GM18519 (cell line): ENCODE measurements around the gene MAP3K20.
"Not testable (repeated sequence)": the region's sequence is repeated elsewhere in the genome, so short reads cannot be mapped to it uniquely, and the experiment has no call there.

Experiments used
- ATAC-seq: cut with Tn5 transposase; IDR thresholded peaks from one replicate; pipeline ENCODE4 v1.9.1; 2021; ENCODE audit warnings: mild to moderate bottlenecking, moderate library complexity; ENCODE audit not compliant: unreplicated experiment, low FRiP score

MAP3K20 gene

DNA sequence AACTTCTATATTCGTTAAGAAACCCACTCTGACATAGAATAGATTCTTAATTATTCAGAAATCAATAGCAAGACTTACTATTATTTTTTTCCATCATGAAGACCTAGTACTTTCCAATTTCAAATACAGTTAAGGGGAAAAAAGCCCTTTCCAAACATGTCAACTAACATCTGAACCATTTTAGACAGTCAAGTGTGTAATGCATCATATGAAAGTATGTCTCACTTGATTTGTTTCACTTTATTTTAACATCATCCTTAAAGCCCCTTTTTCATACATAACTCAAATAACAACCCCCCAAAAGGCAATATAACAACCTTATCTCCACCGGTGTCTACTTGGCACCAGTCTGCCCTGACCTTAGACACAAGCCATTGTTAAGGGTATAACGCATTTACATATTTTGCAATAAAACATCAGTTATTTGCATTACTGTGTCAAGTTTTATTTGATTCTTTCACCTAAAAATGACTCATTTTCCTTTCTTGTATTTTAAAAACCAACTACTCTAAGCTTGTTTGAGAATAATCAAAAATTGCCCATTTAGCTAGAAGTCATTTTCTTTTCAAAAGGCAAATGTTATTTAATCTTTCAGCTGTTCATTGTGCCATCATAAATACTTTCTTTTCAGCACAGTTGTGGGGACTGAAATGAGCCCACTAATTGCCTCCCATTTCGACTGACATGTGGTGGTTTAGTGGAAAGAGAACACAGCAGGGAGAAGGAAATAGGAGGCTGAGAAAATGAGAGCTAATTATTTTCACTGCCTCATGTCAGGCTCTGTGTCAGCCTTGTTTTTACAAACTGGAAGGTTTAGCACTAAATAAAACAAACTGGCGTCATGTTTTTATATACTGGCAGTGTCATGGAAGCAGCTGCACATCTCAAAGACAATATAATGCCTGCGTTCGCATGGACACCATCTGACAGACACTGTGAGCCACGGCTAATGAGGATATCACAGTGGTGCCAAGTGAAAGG lies 174.3 kb downstream of the MAP3K20 start:
- no peak for ATAC-seq

DNA sequence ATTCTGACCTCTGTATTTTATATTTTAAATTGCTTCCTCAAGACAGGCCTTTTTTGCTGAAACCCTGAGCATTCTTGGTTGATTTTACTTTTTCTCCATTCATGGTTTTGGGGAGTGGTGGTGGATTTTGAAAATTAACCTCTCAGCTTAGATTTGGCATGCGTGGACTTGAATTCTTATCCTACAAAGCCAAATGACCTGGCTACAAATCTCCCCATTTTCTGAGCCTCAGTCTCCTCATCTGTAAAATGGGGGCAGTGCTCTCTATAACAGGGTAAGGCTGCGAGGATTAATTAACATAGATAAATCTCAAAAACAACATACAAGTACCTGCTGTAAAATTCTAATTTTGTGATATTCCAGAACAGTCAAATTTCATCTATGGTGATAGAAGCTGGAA lies 175.6 kb downstream of the MAP3K20 start:
- ATAC-seq = no peak

DNA sequence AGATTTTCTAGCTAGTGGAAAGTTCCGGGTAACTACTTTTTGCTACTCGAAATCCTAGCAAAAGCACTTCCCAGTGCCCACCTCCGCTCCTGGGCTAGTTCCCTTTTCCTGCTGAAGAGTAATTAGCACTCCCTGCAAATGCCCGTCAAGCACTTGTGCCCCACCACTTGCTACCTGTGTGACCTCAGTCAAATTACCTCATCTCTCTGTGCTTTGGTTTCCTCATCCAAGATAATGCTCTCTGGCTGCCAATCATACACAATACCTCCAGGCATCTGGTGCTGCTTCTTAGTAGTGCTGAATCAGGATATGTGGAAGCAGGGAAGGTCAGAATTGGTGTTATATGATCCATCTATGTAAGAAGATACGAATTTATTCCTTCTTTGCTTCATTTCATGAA lies 176.9 kb downstream of the MAP3K20 start:
- no peak for ATAC-seq

GRCh38 chr2:173254659-173255058 lies 179.0 kb downstream of the MAP3K20 start:
- no peak for ATAC-seq

DNA sequence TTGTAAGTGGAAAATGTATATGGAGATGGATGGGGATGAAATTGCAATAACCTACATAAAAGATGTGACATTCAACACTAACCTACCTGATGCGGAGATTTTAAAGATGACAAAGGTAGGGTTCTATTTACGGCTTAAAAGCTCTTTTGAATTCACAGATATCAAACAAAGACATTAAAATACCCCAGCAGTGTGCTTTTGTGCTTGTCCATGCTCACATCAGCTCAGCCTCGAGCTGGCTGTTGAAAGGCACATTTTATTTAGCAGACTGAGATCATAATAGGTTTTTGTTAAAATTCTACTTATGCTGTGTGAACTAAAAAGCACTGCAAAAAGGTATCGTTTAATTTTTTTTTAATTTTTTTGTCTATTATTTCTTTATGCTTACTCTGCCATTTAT lies 183.1 kb downstream of the MAP3K20 start:
- no peak for ATAC-seq

- not testable (repeated sequence) for ATAC-seq
These were observed 186.7 kb downstream of the MAP3K20 start for GRCh38 chr2:173262356-173262755.

DNA sequence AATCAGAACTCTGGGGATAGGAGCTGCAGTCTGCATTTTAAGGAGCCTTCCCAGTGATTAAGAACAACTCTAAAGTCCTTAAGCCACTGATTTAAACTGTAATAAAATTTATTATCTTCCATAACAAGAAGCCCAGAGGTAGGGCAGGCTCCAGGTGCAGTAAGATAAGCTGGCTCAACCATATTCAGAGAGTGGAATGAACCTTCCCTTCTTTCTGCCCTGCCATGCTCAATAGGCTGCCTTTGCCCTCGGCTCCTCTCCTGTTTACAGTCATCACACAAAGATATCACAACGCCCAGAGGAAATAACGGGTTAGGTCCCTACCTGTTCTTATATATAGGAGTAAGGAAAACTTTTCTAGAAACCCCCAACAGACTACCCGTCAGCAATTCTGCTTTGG lies 188.5 kb downstream of the MAP3K20 start:
- no peak for ATAC-seq

DNA sequence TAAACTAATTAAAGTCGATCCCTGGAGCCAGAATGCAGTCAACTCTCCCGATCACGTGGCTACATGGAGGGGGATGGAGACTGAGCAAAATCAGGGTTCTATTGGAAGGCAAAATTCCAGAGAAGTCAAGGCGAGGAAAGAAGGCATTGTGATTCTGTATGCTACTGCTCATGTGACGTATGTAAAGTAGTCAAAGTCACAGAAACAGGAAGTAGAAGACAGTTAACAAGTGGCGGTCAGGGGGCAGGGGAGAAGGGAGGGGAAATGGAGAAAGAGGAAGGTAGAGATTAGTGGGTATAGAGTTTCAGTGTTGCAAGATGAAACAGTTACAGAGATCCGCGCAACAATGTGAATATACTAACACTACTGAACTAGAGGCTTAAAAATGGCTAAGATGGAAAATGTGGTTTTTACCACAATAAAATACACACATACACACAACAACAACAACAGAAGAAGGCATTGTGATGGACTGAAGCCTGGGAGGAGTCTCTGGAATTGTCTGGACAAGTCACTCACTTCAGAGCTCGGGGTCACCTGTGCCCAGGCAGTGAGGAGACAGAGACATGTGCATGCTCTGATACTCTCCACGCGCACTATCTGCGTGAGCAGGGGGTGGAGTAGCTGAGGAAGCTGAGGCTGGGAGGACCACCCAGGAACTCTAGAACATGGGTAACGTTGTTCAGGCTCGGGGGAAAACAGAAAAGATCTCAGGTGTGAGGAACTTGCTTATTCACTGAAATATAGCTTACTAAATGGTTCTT lies 189.1 kb downstream of the MAP3K20 start:
- peak; percentile 84 for ATAC-seq

- ATAC-seq = no peak
These were observed 195.5 kb downstream of the MAP3K20 start for GRCh38 chr2:173271135-173271534.

DNA sequence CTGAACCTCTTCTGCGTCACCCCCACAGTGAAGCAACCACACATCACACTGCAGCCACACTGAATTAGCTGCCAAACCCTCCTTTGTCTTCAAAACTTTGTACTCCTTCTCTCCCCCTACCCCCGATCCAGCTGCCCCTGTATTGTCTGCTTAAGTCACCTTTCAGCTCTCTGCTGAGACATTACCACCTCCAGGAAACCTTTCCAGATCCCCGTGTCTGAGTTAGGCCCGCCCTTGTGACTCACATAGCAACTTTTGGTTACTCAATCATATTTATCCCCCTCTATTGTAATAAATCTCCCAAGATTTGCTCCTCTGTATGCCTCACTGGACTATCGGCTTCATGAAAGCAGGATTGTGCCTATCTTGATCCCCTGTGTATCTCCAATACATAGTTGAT lies 196.2 kb downstream of the MAP3K20 start:
- no peak for ATAC-seq

DNA sequence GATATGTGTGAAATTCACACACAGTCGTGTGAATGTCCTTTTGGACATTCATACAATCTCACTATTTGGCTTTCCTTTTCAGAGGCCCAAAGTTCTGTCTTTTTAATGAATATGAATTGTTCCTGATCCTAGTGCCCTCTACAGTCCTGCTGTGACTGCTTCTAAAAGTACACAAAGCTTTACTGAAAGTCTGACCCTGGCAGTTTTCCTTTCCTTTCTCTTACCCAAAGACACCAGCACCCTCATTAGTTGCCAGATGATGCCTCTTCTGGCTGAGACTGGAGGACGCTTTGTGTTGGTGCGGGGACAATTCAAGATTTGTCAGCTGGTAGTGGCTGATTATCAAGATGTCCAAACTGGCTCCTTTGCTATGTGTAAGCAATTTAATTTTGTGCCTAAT lies 197.2 kb downstream of the MAP3K20 start:
- no peak for ATAC-seq

DNA sequence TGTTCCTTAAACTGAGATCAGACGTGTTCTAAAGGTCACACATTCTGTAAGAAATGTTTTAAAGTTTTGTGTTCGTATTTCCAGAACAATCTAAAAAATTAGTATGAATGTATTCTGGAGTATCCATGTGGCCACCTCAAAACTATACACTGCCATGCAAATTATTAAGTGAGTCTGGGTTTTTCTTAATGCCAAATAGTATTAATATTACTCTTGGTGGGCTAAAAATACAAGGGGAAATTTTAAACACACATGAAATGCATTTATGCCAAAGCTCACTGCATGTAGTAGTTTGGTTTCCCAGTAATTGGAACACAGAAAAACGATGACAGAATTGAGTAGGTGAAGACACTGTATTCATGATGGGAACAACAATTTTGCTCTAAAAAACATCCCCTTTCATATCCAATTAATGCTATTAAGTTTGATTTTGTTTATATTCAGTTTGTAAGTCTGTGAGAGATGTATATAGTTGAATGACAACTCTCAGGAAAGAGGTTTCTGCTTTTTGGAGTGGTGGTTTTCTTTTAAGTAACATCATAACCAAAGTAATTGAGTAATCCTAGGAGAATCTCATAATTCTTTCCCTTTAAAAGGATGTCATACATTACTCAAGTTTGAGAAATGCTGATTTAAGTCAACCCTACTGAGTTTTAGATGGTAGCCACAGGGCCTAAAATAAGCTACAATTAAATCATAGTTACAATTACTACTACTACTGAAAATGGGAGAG lies 203.3 kb downstream of the MAP3K20 start:
- ATAC-seq = no peak

GRCh38 chr2:173279527-173279868 lies 203.9 kb downstream of the MAP3K20 start:
- ATAC-seq = no peak

DNA sequence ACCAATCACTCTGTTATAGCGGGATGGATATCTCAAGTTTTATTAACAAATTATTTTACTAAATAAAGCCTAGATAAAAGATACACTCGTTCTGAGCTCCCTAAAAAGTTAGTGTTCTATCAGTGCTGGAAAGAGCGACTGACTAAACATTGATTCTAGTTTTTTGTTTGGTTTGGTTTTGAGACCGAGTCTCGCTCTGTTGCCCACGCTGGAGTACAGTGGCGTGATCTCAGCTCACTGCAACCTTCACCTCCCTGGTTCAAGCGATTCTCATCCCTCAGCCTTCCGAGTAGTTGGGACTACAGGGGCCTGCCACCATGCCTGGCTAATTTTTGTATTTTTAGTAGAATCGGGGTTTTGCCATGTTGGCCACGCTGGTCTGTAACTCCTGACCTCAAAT lies 205.2 kb downstream of the MAP3K20 start:
- ATAC-seq = no peak

- ATAC-seq = not testable (repeated sequence)
These were observed 206.3 kb downstream of the MAP3K20 start for GRCh38 chr2:173281898-173282297.

GRCh38 chr2:173282795-173283545 lies 207.3 kb downstream of the MAP3K20 start:
- ATAC-seq = no peak

- peak; percentile 78 for ATAC-seq
These were observed 210.6 kb downstream of the MAP3K20 start for GRCh38 chr2:173286153-173286809.

DNA sequence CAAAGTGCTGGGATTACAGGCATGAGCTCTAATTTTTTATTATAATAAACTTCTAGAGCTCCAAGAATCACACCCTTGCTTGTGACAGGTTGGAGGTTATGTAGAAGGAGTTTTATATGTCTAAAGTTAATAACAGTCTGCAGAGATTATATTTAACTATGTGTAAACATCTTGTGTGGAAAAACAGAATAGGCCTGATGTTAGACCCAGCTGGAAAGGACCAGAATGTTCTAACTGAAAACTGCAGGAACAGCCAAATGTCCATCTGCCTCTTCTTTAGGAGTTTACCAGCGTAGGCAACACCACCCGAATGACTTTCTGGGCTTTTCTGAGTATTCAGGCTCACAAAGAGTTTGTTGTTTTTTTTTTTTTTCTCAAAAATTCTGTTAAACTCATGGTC lies 211.9 kb downstream of the MAP3K20 start:
- no peak for ATAC-seq

DNA sequence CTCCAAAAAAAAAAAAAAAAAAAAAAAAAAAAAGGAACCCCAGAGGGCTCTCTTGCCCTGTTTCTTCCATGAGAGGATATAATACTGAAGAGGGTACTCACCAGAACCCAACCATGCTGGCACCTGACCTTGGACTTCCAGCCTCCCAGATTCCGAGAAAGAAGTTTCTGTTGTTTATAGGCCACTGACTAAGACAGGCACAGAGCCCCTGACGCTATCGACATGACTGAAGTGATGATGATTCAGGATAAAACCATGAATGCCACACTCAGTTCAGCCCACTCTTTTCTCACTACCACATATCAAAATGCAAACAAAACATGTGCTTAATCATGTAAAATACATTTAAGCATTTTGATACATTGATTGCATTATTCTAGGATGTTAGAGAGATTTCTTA lies 212.9 kb downstream of the MAP3K20 start:
- no peak for ATAC-seq

DNA sequence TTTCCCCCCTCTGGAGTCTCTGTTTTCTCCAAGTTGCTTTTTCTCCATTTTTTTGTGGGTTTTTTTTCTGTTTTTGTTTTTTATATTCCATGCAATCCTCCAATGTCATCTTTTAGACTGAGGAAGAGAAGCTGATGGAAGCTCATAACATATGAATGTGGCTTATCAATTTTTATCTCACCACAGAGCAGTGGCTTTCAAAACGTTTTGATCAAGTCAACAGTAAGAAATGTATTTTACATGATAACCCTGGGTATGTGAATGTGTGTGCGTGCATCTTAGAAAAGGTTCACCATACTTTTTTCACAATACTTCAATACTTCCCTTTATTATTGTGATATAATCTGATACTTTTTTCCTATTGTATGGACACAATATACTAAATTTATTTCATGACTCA lies 214.4 kb downstream of the MAP3K20 start:
- ATAC-seq = no peak
